ENCODE data around the gene TNFAIP2.
"Not testable (repeated sequence)": the region's sequence is repeated elsewhere in the genome, so short reads cannot be mapped to it uniquely, and the experiment has no call there.

The TNFAIP2 gene

GRCh38 chr14:103169954-103170353 is 46.7 kb downstream of the TNFAIP2 start:
- no peak overlapping the region for H3K4me3 ChIP-seq (ENCODE audit: low read length)
- DNase-seq (ENCODE audit: low read depth): no peak
- no peak for TF ChIP-seq CTCF (conservative IDR thresholded peaks at IDR 0.05; ENCODE audit: low read depth, low read length)

GRCh38 chr14:103171206-103171605 is 47.9 kb downstream of the TNFAIP2 start:
- not testable (repeated sequence) for DNase-seq (ENCODE audit: low read depth); H3K4me3 ChIP-seq (ENCODE audit: low read length)

- DNase-seq (ENCODE audit: low read depth): no peak
- no peak overlapping the region for H3K4me3 ChIP-seq (ENCODE audit: low read length)
- no peak for TF ChIP-seq CTCF (conservative IDR thresholded peaks at IDR 0.05; ENCODE audit: low read depth, low read length)
These were observed 49.7 kb downstream of the TNFAIP2 start for GRCh38 chr14:103172921-103173320.

- not testable (repeated sequence) for H3K4me3 ChIP-seq (ENCODE audit: low read length); DNase-seq (ENCODE audit: low read depth)
These were observed 50.6 kb downstream of the TNFAIP2 start for GRCh38 chr14:103173887-103174286.

GRCh38 chr14:103176176-103176575 is 52.9 kb downstream of the TNFAIP2 start:
- DNase-seq (ENCODE audit: low read depth); H3K4me3 ChIP-seq (ENCODE audit: low read length): not testable (repeated sequence)

- no peak for DNase-seq (ENCODE audit: low read depth)
- H3K4me3 ChIP-seq (ENCODE audit: low read length): no peak overlapping the region
- TF ChIP-seq CTCF (conservative IDR thresholded peaks at IDR 0.05; ENCODE audit: low read depth, low read length): no peak
These were observed 54.1 kb downstream of the TNFAIP2 start for GRCh38 chr14:103177376-103177775.

- H3K4me3 ChIP-seq (ENCODE audit: low read length): no peak overlapping the region
- DNase-seq (ENCODE audit: low read depth): no peak
- TF ChIP-seq CTCF (conservative IDR thresholded peaks at IDR 0.05; ENCODE audit: low read depth, low read length): no peak
These were observed 55.3 kb downstream of the TNFAIP2 start for GRCh38 chr14:103178521-103178920.

GRCh38 chr14:103179094-103179493 is 55.8 kb downstream of the TNFAIP2 start:
- no peak for TF ChIP-seq CTCF (conservative IDR thresholded peaks at IDR 0.05; ENCODE audit: low read depth, low read length)
- DNase-seq (ENCODE audit: low read depth): no peak
- H3K4me3 ChIP-seq (ENCODE audit: low read length): no peak overlapping the region

- no peak for DNase-seq (ENCODE audit: low read depth)
- no peak for TF ChIP-seq CTCF (conservative IDR thresholded peaks at IDR 0.05; ENCODE audit: low read depth, low read length)
- no peak overlapping the region for H3K4me3 ChIP-seq (ENCODE audit: low read length)
These were observed 57.1 kb downstream of the TNFAIP2 start for GRCh38 chr14:103180331-103180730.
